ENCODE data around the gene VEZF1.

DNA sequence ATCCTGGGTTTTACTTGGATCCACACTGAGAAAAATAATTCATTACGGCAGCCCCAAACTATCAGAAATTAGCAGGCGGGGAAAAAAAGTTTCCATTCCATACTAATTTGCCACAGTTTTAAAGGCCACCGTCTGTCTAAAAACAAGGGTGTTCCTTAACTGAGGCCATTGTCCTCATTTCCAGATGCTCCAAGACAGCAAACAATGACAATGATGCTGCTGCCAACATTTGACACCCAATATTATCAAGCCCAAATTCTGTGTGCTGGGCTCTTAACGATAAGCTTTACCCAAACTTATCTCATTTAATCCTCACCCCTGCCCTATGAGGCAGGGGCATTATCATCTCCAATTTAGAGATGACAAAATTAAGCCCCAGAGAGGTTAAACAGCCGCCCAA is 59.1 kb downstream of the VEZF1 start:
- TF ChIP-seq EP300 (IDR thresholded peaks at IDR 0.05) (no peak), CTCF (IDR thresholded peaks at IDR 0.05) (no peak)

All from upper lobe of left lung (tissue), 4 donors.